ENCODE results near the gene RAD21L1.
"Not testable (repeated sequence)": the region's sequence is repeated elsewhere in the genome, so short reads cannot be mapped to it uniquely, and the experiment has no call there.

RAD21L1 gene

DNA sequence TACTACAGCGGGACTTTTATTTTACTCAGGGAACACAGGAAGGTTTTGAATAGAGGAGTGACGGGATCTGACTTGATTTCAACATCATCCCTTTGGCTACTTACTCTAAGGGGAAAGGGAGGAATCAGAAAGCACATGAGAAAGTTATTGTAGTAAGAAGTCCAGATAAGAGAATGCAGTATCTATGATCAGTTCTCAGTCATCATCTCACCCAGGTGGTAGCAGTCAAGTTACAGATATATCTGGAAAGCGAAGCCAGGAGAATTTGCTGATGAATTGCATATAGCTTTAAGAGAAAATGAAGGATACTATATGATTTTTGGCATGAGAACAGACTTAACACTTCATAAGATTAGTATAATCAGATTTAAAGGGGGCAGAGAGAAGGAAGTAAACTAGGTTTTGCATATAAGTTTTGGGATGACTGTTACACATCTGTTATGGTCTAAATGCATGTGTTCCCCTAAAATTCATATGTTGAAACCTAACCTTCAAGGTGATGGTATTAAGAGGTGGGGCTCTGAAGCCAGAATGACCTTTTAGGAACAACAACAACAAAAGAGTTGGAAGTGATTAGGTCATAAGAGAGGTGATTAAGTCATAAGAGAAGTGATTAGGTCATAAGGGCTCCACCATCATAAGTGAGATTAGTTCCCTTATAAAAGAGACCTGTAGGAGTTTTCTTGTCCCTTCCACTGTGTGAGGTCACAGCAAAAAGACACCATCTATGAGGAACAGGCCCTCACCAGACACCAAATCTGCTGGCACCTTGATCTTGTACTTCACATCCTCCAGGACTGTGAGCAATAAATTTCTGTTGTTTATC, 6.7 kb downstream of the RAD21L1 start:
- no peak for DNase-seq

DNA sequence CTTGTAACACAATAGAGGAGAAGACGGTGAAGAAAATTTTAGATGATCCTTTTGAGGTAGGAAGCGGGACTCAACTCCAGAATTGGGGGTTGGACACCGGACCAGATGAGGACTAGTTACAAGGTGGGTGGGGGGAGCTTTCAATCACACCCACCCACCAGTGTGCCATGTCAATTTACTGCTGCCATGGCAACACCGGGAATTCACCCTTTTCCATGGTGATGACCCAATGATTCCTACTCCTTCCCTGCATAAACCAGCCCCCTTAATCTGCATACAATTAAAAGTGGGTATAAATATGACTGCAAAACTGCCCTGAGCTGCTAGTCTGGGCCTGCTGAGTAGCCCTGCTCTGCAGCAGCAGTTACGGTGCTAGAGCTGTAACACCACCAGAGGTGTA, 14.7 kb downstream of the RAD21L1 start:
- no peak for DNase-seq

DNA sequence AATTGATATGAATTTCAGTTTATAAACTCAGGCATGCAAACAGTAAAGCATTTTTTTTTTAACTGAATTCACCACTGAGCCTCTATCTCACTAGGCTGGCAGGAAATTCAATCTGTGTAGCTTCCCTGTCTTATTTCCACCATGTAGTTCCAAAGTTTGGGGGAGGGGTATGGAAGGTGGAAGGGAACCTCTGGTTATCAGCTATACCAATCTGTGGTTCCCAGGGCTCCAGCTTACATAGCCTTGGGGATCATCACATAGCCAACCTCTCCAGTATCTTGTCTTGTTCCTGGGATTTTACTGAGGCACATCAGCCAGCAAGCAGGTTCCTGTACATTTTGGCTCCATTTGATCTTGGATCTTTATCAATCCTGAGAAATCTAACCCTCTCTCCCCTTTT, 15.6 kb downstream of the RAD21L1 start:
- DNase-seq: no peak

DNA sequence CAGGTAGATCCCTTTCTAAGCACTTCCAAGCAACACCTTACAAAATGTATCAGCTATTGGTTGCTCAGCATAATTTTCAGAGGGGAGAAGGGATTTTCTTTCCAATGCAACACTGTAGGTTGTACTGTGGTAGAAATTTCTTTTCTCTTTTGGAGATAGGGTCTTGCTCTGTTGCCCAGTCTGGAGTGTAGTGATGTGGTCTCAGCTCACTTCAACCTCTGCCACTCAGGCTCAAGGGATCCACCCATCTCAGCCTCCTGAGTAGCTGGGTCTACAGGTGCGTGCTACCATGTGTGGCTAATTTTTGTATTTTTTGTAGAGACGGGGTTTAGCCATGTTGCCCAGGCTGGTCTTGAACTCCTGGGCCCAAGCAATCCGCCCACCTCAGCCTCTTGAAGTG, 16.3 kb downstream of the RAD21L1 start:
- no peak for DNase-seq

- DNase-seq: no peak
Measured at GRCh38 chr20:1242530-1242929, 16.7 kb downstream of the RAD21L1 start.

DNA sequence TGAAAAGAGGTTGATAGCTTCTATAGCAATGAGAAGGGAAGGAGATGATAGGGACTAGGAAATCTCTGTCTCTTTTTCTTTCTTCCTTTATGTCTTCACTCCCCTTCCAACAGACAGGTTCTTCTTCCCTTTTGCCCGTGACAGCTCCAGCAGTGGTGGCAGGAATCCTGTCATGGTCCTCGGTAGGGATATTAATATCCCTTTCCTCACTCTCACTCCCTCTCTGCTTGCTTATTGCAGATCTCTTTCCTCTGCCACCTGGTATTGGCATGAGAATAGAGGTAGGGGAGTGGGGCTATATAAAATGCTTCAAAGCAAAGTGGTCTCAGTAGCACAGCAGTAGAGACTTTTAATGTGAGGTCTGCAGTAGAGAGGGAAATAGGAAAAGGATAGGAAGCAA, 19.7 kb downstream of the RAD21L1 start:
- no peak for DNase-seq

GRCh38 chr20:1247689-1248088, 21.8 kb downstream of the RAD21L1 start:
- DNase-seq: no peak

- not testable (repeated sequence) for DNase-seq
Measured at GRCh38 chr20:1250282-1250681, 24.4 kb downstream of the RAD21L1 start.

DNA sequence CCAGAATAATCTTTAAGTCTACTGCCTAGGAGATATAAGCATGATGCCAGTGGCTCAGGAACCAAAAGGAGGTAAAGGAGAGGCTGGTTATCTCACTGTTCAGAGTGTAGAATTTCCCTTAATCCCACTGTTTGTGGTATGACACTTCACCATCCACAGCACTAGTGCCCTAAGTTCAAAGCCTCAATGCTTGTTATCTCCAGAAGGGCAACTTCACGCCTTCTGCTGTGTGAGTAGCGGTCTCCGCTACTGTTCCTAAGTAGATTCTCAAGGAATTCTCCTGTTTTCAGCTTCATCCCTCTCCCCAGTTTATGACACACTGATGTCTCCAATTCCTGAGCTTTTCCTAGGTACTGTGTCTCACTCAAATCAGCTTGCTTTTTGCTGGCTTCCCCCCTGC, 26.6 kb downstream of the RAD21L1 start:
- no peak for DNase-seq

DNA sequence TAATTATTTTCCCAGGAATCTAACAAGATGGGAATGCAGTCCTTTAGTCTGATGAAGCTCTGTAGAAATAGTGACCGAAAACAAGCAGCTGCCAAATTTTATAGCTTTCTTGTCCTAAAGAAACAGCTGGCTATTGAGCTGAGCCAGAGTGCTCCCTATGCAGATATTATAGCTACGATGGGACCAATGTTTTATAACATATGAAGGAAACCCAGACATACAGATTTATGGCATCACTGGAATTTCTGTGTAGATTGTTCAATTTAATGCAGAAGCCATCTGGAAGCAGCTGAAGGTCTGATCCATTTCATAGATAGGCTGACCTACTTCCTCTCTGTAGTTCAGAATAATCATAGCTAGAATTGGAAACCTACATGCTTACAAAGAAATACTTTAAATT, 28.4 kb downstream of the RAD21L1 start:
- no peak for DNase-seq

DNA sequence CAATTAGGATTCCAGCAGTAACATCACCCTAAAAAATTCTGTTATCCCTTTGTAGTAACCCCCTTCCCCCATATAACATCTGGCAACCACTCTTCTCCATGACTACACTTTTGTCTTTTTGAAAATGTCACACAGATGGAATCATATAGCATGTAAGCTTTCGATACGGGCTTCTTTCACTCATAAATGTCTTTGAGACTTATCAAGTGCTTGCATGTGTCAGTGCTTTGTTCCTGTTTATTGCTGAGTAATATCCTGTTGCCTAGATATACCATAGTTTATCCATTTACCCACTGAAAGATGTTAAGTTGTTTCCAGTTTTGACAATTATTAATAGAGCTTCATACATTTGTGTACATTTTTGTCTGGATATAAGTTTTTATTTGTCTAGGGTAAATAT, 29.8 kb downstream of the RAD21L1 start:
- DNase-seq: no peak

- DNase-seq: no peak
Measured at GRCh38 chr20:1263853-1264252, 38.0 kb downstream of the RAD21L1 start.

DNA sequence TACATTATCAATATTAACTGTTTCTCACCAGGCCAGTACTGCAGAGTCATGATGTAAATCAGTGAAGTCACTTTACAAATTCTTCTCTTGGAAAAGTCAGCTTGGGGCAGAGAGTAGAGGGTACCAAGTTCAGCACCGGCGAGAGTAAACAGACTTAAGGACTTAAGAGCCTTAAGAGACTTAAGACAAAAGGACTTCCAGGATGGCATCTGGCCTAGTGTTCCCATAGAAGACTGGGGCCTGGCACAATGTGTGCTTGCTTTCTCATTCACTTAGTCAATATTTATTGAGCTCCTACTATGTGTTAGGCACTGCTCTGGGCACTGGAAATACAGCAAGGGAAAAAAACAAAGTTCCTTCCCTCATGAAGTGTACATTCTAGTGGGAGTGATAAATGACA, 38.9 kb downstream of the RAD21L1 start:
- DNase-seq: no peak

DNA sequence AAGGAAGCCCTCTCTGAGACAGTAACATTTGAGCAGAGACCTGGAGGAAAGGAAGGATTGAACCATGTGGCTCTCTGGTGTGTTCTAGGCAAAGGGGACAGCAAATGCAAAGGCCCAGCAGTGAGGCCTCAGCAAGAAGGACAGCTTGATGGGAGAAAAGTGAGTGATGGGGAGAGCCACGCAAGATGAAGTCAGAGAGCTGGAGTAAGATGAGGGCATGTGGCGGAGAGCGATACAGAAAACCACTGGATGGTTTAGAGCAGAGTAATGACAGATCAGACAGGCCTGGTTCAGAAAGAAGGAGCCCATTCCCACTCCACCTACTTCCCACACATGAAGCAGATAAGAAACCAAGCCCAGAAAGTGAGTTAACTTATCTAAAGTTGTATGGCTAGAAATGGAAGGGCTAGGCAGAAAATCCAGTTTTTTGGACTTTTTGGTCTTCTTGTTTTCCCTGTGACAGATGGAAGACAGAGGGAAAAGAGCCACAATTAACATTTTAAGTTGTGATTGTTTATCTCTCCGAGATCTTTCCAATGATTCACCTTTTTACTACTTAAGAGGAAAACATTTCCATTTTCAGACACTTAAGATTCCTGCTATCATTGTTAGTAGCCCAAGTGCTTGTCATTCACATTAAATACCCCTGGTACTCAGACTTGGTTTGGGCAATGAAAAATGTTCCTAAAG, 39.5 kb downstream of the RAD21L1 start:
- DNase-seq: no peak

DNA sequence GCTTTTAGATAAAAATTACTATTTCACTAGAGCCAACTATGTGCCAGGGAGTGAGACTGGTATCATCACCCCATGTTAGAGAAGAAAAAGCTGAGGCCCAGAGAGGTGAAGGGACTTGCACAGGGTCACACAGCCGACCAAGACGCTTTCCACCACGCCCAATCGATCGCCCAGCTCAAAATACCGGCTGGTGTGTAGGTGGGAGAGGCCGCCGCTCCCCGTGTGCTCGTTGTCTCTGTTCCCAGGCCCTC, 40.0 kb downstream of the RAD21L1 start:
- DNase-seq: no peak

- DNase-seq: peak; percentile 71
Measured at GRCh38 chr20:1266167-1266973, 40.5 kb downstream of the RAD21L1 start, which contains the start of gene SNPH. TSS of gene SNPH (plus strand) at chr20:1266294. CDS start at chr20:1296240, 29,946 bp downstream.

DNA sequence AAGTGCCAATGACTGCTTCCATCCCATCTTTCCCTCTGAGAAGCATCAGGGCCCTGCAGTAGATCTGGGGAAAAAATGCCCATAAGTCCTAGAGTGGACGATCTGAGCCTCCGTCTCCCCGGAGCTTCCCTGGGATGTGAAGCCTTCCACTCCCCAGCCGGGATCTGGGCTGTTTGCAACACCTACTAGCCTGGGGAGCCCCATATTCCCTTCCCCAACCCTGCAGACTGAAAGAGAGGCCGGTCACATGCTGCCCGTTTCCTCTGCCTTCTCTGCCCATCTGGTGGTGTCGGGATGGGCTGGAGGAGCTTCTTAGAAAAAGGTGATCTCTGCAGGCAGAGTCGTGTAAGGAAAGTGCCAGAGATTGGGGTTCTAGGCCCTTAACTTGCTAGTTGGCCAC, 41.3 kb downstream of the RAD21L1 start:
- DNase-seq: no peak

GRCh38 chr20:1267809-1268374, 42.0 kb downstream of the RAD21L1 start:
- no peak for DNase-seq

DNA sequence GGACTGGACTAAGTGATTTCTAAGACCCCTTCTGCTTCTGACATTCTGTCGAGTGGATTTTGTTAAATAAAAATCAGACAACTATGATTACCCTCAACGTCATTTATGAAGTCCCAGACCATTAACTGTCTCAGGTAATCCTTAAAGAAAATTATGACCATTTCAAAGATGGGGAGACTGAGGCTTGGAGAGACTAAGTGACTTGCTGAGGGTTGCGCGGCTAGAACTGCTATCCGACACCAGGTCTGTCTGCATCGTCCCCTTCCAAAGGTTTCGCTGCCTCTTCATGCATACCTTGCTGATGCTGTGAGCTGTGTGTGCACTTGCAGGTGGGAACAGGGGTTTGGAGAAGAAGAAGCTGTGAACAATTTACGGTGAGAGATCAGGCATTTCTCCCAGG, 43.4 kb downstream of the RAD21L1 start:
- DNase-seq: no peak

DNA sequence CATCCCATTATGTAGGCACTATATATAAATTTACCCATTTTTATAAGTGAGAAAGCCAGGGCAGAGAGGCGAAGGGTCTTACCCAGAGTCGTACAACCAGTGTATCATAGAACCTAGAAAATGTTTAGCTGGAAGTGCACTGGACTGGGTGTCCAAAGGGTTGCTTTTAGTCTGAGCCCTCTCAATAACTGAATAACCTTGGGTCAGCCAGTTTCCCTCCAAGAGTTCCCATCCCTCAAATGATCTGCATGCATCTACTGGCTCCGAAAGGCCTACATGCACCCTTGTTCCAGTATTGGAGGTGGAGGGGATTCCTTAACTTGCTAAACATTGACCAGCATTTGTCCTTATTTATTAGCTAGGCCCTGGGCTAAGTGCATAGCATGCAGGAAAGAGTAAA, 44.0 kb downstream of the RAD21L1 start:
- no peak for DNase-seq

DNA sequence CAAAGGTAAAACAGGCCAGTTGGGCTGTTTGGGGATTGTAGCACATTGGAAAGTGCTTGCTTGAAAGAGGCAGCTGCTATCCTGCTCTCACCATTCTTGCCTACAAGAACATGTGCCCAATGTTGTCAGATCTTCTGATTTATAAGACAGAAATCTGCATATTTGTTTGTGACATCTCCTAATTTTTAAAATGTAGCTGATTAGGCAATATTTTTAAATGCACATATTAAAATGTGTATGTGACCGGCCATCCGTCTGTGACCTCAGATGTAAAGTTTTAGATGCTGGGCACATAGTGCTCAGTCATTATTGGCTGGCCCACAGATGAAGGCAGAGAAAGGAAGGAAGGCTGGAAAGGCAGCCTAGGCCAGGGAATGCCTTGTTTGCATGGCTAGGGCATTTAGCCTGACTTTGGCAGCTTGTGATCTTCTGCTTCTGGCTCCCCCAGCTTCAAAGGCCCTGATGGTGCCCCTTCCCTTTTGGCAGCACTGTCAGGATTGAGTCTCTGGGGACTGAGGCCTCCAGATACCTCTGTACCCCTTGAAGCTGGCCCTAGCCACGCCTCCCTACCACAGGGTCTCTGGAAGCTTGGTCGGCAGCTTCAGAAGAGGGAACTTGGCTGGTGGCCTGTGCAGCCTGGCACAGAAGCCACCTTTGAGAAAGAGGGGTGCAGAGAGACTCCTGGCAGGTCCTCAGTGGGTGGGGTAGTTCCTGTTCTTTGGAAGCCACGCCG, 46.7 kb downstream of the RAD21L1 start:
- no peak for DNase-seq

DNA sequence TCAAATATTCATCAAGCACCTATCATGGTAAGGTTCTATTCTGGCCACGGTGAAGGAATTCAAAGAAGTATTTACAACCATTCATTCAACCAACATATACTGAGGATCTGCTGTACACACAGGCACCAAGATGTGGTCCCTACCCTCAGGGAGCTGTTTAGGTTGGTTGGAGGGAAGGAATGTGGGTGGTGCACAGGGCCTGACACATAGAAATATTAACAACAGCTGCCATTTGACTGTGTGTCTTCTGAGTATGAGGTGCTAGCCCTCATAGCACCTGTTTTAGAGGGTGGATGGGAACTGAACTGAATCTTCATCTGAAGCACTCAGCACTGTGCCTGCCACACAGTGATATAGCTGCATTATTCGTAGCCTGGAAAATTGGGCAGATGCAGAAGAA, 47.5 kb downstream of the RAD21L1 start:
- DNase-seq: no peak

All from stimulated activated CD4-positive, alpha-beta T cell treated with anti-CD3 and anti-CD28 coated beads, Interleukin-4, amount 100 ng/mL, for 24 hours (primary cell).